GM19035 (cell line): ENCODE results near the gene GSK3A.
A peak's percentile ranks its signal among the peaks of the same experiment; 100 is the strongest.

Experiments
- ATAC-seq: cut with Tn5 transposase; IDR thresholded peaks from one replicate; pipeline ENCODE4 v1.9.1; 2021; ENCODE audit not compliant: unreplicated experiment

Gene GSK3A

DNA sequence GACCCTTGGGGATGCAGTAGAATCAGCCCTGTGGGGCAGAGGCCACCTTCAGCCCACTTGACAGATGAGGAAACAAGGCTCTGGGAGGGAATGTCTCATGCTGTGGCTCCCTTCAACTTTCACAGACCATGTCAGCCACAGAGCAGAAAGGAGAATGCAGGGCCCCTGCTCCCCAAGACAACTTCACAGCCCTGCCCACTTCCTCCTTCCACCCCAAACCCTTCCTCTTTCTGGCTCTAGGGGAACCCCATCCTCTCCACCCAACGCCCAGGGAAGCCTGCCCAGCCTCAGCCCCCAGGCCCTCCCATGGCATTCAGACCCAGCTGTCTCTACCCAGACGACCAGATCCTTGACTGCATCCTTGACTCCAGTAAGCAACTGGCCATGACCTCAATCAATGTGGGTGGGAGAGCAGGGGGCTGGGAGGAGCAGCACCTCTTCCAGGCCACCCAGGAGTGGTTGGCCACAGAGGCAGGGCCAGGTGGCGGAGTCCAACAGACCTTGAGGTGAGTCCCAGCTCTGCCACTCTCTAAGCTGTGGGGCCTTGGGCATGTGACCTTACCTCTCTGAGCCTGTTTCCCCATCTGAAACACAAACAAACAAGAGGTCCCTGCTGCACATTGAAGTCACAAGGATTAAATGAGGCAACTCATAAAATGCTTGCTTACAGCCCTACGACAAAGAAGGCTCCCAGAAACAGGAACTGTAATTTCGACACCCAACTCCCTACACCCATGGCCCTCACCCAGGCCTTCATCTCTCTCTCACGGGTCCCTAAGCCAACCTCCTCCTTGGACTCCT lies 40.7 kb downstream of the GSK3A start:
- no peak for ATAC-seq

DNA sequence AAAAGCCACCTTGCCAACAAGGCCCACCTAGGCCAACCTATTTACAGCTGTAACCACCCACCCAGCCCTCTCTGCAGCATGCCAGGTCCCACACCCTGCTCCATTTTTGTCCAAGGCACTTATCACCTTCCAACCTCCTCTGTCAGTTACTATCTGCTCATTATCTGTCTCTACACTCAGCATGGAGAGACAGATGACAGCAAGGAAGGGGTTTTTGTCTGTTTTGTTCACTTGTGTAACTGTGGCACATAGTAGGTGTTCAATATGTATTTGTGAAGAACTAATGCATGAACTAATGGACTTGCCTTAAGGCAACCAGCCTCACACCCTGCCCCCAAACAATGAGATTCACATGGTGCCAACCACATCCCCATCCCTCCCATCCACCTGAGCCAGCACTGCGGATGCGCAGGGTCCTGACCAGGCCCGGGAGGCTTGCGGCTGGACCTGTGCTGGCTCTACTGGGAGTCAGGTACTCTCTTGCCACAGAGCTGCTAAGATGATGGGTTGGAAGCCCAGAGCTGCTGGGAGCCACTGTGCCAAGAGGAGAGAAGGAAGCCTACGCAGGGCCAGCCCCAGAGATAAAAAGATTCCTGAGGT lies 42.2 kb downstream of the GSK3A start:
- no peak for ATAC-seq

DNA sequence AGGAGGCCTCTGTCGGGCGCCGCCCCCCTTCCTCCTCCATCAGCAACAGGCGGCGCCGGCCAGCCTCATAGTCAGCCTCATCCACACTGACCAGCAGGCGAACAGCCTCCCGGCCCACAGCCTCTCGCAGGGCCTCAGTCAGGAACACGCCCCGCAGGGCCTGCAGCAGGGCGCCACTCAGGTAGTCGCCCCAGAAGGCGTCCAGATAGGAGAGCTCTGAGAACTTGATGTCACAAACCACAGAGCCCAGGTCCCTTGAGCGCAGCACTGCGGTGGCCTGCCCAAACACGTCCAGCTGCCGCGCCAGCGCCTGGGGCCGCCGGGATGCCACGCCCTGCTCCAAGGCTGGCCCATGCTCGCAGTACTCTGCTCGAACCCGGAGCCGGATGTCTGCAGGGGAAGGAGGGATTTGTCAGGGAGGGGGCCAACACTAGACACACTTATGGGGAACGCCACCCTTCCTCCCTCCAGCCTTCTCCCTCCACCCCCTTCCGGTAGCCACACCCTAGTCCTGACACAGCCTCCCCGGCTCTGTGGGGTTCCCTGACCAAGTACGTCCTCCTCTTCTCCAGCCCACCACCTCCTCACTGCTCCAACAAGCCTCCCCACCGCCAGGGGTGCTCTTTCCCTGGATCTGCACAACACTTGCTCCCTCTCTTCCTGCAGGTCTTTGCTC lies 42.8 kb downstream of the GSK3A start:
- peak; percentile 37 for ATAC-seq

DNA sequence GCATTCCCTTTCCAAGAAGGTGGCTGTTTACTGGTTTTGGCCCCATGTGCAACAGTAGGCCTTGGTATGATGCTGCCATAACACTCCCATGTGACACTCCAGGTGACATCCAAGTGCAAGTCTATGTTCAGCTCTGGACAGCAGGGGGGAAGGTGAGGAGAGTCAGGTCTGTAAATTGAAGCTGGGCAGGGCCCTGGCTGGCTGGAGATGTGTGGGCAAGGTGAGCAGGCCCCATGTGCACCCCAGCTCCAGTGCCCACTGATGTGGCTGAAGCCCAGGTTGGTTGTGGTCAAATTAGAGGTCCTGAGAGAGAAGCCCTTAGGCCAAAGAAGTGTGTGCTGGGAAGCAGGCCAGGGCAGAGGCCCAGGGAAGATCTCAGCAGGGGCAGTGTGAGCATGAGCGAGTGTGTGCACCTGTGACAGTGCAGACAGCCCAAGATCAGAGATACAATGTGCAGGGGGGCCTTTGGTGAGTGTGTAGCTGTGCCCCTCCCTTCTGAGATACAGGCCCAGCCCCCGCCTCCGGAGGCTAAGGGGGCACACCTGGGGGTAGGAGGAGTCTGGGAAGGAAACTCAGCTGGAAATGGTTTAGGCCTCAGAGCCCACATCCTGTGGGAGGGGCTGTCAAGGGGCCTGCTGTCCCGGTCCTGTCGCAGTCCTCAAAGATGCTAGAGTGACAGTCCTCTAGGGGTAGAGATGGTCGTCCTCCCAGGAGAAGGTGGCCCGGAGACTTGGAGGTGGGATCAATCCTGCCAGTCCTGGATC lies 43.5 kb downstream of the GSK3A start:
- peak; percentile 50 for ATAC-seq

GRCh38 chr19:42197375-42197817 lies 45.0 kb downstream of the GSK3A start:
- no peak for ATAC-seq

- no peak for ATAC-seq
These were observed 46.1 kb downstream of the GSK3A start for GRCh38 chr19:42196011-42197001.

GRCh38 chr19:42193706-42194105 lies 48.7 kb downstream of the GSK3A start:
- ATAC-seq: no peak

GRCh38 chr19:42193294-42193693 lies 49.1 kb downstream of the GSK3A start:
- ATAC-seq: no peak

DNA sequence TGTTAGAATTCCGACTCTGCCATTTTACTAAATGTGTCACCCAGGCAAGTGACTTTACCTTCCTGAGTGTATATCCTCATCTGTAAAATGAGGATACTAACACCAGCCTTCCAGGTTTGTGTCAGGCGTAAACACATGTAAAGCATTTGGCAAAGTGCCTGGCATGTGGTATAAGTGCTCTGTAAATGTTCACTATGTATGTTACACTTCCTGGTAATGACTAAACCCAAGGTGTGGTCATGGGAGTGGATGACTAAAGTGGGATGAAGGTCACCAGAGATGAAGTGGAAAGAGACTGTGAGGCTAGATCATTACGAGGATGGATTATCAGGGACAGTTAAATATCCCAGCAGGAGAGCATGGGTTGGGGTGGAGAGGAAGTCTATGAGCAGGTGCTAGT lies 50.5 kb downstream of the GSK3A start:
- no peak for ATAC-seq

GRCh38 chr19:42191330-42191729 lies 51.1 kb downstream of the GSK3A start:
- no peak for ATAC-seq

GRCh38 chr19:42189133-42189532 lies 53.3 kb downstream of the GSK3A start:
- no peak for ATAC-seq

DNA sequence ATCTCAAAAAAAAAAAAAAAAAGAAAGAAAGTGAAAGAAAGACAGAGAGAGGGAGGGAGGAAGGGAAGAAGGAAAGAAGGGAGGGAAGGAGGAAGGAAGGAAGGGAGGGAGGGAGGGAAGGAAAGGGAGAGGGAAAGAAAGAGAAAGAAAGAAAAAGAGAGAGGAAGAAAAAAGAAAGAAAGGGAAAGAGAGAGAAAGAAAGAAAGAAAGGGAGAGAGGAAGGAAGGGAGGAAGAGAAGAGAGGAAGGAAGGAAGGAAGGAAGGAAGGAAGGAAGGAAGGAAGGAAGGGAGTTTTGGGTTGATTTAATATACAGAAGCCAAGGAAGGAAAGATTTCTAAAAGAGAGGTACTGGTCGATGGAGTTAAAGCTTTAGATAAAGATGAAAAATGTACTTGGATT lies 53.7 kb downstream of the GSK3A start:
- ATAC-seq: no peak

GRCh38 chr19:42185277-42185676 lies 57.1 kb downstream of the GSK3A start:
- no peak for ATAC-seq

DNA sequence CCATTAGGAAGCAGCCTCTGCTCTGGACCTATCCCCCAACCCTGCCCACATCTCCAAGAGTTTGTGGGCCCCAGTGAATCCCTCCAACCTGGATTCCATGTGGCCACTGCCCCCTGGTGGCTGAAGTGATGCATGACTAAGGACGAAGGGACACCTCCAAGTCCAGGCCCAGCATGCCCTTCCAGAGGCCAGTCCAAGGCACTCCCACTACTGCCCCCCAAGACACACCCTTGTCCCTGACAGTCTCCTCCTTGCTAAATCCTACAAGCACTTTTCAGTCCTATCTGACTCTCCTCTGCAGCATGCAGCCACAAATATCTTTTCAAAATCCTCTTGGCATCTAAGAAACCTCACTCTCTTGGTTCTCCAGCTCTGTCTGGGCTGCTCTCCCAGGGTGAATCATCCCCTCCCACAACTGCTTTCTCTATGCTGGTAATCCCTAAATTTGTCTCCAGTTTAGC lies 58.0 kb downstream of the GSK3A start:
- no peak for ATAC-seq
